NCI-H1436 (cell line): ENCODE results near the gene SYCP1.
"Not testable (repeated sequence)": the region's sequence is repeated elsewhere in the genome, so short reads cannot be mapped to it uniquely, and the experiment has no call there.

Experiments
- DNase-seq: peaks from one replicate; lab custom pipeline; 2025; lab: John Stamatoyannopoulos, UW

The SYCP1 gene, protein sequence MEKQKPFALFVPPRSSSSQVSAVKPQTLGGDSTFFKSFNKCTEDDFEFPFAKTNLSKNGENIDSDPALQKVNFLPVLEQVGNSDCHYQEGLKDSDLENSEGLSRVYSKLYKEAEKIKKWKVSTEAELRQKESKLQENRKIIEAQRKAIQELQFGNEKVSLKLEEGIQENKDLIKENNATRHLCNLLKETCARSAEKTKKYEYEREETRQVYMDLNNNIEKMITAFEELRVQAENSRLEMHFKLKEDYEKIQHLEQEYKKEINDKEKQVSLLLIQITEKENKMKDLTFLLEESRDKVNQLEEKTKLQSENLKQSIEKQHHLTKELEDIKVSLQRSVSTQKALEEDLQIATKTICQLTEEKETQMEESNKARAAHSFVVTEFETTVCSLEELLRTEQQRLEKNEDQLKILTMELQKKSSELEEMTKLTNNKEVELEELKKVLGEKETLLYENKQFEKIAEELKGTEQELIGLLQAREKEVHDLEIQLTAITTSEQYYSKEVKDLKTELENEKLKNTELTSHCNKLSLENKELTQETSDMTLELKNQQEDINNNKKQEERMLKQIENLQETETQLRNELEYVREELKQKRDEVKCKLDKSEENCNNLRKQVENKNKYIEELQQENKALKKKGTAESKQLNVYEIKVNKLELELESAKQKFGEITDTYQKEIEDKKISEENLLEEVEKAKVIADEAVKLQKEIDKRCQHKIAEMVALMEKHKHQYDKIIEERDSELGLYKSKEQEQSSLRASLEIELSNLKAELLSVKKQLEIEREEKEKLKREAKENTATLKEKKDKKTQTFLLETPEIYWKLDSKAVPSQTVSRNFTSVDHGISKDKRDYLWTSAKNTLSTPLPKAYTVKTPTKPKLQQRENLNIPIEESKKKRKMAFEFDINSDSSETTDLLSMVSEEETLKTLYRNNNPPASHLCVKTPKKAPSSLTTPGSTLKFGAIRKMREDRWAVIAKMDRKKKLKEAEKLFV

DNA sequence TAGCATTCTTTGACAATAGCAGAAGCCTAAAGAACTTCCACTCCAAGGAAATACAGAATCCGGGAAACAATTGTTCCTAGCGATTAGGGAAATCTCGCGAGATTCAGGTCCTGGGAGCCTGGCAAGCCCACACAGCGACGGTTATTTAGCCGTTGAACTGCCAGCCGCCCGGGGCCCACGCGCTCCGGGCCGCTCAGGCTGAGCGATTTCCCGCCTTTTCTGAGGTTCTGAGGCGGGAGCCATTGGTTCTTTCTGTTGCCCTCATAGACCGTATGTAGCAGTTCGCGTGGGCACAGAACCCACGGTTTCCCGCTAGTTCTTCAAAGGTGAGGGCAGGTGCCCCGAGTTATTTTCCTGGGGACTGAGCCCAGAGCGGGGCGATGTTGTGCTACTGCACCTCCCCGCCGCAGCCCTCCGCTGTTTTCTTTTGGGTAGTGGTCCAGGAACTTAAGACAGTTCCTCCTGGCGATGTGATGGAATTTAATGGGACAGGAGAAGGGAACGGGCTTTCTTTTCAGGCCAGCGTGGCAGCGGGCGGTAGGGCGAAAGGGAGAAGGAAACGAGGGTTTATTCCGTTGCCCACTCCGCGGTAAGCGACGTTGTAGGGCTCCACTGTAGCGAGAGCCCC, at the start of gene SYCP1:
SYCP1 (plus strand) TSS at position 171 of the 628 bp plus-strand sequence. CDS start 602 bp downstream, outside the sequence.
- DNase-seq, result no peak

DNA sequence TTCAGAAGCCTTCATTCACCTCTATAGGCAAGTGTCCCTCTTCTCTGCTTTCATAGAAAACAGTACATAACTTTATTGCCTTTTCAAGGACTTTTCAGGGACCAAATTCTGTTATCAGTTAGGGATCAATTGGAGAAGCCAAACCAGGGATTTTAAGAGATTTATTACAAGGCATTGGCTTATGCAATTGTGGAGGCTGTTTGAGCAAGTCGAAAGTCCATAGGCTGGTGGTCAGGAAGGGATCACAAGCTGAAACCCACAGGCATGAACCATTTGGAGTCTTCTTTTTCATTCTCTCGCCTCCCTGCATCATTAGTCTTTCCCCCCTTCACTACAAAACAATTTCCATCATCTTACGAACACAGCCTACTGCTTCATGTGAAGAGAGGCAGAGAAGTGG, 34.8 kb upstream of the SYCP1 start:
- DNase-seq, result no peak

DNA sequence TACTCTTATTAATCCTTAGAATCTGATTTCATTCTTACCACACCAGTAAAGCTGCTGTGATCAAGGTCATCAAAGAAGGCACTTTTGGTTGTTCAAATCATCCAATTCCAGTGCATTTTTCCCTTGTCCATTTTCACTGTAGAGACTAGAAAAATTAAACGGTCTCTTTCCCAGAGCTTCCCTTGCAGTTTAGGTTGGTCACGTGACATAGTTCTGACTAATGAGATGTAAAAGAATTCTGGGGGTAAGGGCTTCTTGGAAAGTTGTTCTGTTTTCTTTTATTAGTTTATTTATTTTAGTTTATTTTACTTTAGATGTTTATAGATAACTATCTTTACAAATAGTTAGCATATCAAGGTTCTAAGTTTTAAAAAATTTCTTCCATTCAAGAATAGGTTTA, 34.3 kb upstream of the SYCP1 start:
- no peak for DNase-seq

DNA sequence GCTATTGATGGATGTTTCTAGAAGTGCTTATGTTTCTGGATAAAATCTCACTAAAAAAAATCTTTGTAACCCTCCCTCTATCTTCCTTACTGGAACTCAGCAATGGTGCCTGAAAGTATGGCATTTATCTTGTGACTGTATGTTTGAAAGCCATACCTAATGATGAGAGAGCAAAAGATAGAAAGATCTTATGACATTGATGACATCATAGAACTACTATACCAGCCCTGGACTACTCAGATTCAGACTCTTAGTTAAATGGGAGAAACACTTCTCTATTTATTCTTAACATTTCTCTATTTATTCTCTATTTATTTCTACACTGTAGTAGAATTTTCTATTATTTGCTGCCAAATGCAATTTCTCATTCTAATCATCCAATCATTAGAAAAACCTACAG, 32.7 kb upstream of the SYCP1 start:
- DNase-seq, result no peak

DNA sequence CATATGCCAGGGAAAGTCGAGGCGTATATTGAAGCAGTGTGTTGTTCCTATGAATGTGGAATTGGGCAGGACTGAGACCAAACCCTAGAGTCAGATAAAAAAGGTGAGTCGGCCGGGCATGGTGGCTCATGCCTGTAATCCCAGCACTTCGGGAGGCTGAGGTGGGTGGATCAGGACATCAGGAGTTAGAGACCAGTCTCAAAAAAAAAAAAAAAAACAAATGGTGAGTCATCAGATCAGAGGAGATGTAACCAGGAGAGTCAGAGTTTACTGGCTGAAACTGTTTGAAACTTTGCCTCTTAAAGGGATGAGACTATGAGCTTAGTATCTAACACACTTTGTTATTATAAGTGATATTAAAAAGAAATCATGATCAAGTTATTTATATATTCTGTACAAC, 26.4 kb upstream of the SYCP1 start:
- DNase-seq, result no peak

DNA sequence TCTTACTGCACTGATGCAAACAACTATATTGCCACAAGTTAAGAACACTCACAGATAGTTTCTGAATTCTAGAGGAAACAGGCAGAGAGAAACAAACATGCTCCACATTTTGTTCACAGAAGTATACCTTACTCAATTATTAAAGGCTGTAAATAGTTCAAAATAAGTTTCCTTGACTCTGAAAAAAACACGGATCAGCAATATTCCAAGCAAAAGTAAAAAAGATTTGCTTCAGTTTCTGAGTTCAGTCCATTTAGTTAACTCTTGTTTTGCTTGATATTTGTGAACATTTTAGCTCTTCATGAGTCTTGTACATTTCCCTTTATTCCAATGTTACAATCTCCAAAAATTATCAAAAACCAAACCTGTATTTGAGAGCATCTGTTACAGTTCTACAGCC, 24.6 kb upstream of the SYCP1 start:
- not testable (repeated sequence) for DNase-seq

DNA sequence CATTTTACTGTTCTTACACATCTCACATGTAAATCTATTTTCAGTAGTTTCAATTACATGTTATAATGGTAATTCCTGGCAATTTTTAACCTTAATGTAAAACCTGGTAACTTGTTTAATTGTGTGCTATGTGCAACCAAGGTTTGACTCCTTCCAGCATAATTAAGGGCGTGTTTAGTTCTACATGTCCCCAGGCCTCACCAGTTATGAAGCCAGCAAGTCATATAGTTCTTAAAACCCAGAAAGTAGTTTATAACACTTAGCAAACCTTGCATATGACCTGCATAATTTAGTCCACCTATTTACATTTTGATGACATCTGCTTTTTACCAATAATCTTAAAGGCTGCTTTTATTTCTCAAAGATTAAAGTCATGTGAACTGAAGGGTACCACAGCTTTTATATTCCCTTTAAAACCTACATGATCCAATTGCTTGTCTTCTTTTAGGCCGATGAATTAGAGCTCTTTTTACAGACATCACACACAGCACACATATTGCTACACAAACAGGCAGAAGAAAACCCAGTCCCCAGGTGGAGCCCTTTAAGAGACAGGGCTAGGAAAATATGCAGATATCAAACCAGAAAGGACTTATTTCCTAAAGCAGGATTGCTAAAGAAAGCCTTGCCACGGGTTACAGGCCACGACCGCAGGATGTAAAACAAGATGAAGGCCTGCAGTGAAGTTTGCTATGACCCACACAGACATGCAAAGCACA, 23.2 kb upstream of the SYCP1 start:
- DNase-seq, result no peak

DNA sequence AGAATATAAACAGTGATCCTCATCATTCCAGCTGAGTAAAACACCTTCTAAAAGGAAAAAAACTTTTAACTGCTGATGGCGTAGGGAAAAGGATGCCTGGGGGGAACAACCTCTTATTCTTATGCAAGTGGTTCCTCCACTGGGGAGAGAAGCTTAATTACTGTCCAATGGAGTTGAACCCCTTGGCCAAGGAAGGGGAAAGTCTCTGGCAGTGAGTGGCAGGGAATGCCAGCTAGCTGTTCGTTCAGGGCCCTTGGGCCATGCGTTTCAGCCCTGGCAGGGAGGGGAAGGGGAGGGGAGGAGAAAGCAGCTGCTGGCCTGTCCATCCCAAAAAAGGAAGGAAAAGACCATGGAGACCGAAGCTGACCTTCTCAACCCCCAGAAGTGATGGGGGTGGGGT, 22.6 kb upstream of the SYCP1 start:
- DNase-seq, result no peak

DNA sequence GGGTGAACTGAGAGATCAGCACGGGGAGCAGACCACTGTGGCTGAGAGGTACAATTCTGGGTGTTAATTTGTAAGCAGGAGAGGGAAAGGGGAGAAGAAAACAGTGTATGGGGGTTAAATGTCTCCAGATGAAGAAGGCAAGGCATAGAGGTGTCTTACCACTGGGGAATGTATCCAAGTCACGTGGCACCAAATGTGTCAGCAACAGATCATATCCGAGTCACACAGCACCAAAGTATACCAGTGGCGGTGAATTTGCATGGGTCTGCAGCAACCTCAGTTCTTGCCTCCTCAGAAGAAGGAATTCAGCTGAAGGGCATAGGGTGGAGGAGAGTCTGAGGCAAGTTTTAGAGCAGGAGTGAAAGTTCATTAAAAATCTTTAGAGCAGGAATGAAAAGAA, 21.2 kb upstream of the SYCP1 start:
- no peak for DNase-seq

DNA sequence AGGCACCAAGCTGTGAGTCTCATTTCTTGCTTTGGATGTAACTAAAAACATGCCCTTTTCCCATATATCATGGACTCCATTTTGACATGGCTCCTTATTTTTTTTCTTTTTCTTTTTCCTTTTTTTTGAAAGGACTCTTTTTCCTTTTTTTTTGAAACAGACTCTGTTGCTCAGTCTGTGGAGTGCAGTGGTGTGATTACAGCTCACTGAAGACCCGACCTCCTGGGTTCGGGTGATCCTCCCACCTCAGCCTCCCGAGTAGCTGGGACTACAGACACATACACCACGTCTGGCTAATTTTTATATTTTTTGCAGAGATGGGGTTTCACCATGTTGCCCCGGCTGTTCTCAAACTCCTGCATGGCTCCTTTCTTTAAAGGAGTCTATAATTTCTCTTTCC, 10.4 kb upstream of the SYCP1 start:
- DNase-seq, result no peak

DNA sequence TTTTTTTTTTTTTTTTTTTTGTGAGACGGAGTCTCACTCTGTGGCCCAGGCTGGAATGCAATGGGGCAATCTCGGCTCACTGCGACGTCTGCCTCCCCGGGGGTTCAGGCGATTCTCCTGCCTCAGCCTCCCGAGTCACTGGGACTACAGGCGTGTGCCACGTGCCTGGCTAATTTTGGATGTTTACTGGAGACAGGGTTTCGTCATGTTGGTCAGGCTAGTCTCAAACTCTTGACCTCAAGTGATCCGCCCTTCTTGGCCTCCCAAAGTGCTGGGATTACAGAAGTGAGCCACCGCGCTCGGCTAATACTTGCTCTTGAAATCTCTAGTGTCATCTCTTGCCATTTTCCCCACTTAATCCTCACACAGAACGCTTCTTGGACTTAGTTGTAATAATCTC, 1.1 kb upstream of the SYCP1 start:
- DNase-seq, result no peak

DNA sequence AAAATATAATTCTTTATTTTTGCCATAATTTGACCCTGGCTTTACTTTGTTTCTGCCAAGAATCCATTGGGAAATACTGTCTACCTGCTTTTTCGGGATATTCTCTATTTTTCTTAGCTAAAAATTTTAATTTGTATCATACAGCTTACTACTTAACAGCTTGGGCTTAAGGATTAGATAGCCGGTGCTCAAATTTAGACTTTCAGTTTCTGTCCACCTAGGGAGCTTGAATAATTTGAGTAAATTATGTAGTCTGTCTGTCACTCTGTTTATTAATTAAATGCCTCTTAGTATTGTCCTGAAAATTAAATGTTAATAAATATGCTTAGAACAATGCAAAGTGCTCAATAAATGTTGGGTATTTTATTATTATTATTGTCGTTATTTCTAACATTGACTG, 6.7 kb downstream of the SYCP1 start:
- no peak for DNase-seq

DNA sequence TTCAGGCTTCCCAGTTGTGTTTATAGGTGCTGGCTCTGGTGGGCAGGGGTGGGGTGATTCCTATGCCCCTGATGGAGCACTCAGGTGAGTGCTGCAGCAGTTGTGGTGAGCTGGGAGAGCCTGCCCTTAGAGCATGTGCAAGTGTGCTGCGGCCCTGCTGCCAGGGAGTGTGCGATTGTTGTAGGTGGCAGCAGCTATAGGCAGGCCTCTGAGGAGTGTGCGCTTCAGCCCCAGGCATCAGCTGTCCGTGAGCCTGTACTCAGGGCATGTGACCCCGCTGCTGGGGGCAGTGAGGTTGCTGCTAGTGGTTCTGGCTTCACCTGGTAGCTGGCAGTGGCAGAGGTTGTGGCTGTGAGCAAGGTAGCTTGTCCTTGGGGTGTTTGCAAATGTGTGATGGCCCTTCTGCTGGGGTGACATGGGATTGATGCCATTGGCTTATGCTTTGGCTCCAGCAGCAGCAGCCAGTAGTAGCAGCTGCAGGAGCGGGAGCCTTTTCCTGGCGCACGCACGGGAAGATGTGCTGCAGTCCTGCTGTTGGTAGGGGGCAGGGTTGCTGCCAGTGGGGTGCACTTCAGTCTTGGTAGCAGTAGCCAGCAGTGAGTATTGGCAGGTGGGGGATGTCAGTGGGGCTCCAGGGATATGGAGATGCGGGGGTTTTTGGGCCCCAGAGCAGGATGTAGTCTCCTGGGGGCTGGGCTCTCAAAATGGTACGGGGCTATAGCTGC, 37.7 kb downstream of the SYCP1 start:
- no peak for DNase-seq

DNA sequence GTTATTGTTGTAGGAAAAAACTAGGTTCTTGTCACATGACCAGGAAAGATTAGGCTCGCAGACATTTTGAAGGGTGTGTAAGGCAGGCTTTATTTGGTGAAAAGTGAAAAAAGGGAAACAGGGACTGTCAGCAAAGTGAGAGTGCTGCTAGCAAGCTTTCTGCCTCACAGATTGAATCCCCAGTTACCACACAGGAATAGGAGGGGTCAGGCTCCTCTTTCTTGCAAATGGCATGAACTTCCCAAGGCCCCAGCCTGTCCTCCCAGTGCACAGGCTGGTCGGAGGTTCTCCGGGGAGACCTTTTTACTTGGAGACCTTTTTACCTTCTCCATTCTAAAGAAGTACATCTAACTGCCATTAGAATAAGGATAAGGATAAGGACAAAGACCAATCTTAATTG, 42.1 kb downstream of the SYCP1 start:
- DNase-seq, result no peak

DNA sequence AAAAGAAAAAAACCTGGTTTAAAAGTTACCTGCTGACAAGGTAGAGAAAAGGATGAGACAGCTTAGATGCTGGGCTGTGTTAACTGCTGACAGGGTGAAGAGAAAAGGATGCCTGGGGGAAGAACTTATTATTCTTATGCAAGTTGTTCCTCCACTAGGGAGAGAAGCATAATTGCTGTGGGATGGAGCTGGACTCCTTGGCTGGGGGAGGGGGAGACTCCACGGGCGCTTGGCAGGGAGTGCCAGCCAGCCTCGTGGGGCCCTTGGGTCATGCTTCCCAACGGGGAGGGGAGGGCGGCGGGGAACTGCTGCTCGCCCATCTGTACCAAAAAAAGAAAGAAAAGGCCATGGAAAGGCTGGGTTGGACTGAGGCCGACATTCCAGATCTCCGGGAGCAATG, 47.2 kb downstream of the SYCP1 start:
- no peak for DNase-seq

DNA sequence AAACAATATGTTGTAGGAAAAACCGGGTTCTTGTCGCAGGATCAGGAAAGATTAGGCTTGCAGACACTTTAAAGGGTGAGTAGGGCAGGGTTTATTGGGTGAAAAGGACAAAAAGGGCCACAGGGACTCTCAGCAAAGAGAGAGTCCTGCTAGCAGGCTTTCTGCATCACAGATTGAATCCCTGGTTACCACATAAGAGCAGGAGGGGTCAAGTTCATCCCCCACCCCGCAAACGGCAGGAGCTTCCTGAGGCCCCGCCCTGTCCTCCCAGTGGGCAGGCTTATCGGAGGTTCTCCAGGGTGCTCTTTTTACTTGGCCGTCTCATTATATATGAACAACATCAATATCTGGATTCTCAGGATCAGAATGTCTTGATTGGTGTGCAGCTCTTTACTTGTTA, 47.7 kb downstream of the SYCP1 start:
- no peak for DNase-seq

DNA sequence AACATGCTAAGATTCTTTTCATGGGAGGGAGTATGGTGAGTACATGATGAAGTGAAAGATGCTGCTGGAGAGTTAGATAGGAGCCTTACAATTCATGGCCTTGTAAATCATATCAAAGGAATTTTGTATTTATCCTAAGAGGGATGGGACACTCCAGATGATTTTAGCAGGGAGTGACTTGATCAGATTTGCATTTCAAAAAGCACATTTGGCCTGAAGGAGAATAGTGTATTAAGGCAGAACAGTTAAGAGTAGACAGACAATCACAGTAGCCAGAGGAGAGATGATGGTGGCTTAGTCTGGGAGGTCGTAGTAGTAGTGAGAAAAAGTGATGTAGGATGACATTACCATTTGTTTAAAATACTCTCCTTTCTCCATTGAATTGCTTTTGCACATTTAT, 48.8 kb downstream of the SYCP1 start:
- DNase-seq, result no peak

DNA sequence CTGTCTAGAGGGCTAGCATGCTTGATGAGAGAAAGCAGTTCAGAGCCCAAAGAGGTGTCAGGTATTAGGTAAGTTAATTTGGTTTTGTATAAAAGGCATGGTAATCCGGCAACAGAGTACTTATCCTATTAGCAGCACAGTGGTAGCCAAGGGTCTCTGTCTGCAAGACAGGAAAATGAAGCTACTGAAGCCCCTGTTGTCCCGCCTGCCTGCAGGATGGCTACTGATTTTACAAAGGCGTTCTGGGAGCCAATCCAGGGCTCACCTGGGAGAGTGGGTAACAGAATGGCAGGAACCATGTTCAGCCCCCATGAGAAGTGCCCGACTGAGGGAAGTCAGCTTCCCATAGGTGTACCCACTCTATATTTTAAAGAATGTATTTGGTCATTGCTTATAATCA, 61.1 kb downstream of the SYCP1 start:
- not testable (repeated sequence) for DNase-seq

DNA sequence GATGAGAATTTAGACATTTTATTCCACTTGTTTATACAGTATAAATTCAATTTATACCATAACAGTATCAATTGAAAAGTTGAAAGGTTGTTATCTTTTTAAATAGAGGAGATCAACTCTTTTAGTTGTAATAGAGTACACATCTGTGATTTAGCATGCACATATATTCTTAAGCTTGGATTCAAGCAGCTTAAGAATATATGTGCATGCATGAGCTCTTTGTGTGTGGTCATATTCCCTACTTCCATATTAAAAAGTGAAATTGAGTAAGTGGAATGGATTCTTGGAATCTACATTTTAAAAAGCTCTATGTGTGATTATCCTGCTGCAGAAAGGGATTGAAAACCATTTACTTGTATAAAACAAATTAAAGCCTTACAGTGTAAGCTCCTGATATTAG, 71.9 kb downstream of the SYCP1 start:
- no peak for DNase-seq

DNA sequence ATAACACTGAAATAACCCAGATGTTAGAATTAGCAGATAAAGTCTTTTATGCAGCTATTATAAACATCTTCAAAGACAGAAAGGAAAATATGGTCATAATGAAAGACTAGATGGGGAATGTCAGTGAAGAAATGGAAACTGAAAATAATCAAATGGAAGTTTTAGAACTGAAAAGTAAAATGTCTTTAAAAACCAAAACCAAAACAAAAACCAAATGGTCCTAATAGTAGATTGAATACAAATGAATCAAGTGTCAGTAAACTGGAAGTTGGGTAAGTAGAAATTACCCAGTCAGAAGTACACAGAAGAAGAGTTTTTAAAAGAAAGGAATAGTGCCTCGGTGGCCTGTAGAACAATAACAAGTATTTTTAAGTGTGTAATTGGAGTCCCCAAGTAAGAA, 72.7 kb downstream of the SYCP1 start:
- no peak for DNase-seq

DNA sequence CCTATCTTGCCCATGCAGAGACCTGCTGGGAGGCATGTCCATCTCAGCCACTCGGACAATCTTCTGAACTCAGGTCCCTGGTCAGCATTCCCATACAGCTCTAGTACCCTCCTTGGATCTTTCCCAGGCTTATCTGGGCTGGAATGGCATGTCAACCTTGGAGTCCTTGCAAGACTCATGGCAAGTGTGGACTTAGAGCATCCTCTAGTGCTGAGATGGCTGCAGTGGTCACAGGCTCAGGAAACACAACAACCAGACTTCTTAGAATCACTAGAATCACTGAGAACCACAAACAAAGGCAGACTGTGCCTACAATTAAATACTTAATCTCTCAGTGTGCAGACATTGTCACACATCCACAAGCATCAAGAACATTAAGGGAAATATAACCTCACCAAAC, 101.9 kb downstream of the SYCP1 start:
- no peak for DNase-seq
